ENCODE data around the gene BRIX1. TPM values are rescaled to one million over a fixed set of nuclear protein-coding genes. Genes with fewer than 3 reads are reported as not detected.
"Not testable (repeated sequence)": the region's sequence is repeated elsewhere in the genome, so short reads cannot be mapped to it uniquely, and the experiment has no call there.

The BRIX1 gene
- total RNA-seq, 4 donors from 2014 or later: 4.3 to 23.1 (median 12.3) TPM

DNA sequence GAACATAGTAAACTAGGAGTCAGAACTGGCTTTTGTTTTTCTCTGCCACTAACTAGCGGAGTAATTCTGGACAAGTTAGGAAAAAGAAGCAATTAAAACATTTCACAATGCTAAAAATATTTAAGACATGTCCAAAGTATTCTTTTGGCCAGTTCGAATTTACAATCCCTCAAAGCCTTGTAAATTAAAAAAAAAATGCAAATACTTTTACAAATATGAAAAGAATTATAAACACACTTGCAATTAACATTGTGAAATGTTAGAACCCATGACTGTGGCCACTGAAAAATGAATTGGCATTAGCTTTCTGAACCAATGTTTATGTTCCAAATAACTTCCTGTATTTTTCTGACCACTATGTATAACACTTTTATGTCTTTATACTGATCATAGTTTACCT lies 2.4 kb upstream of the BRIX1 start:
- Histone ChIP-seq H3K36me3 (peaks cover 0 to 29% (median 0%) of the 10 kb centered on the region in 3 donors), H3K4me1 (peaks cover 0 to 27% (median 13%) of the 10 kb centered on the region in 4 donors), H3K27ac (no peak overlapping the region), H3K4me3 (no peak overlapping the region), H3K27me3 (no peaks in the 10 kb centered on the region), H3K9me3 (no peaks in the 10 kb centered on the region)
- TF ChIP-seq, protein P1, sequence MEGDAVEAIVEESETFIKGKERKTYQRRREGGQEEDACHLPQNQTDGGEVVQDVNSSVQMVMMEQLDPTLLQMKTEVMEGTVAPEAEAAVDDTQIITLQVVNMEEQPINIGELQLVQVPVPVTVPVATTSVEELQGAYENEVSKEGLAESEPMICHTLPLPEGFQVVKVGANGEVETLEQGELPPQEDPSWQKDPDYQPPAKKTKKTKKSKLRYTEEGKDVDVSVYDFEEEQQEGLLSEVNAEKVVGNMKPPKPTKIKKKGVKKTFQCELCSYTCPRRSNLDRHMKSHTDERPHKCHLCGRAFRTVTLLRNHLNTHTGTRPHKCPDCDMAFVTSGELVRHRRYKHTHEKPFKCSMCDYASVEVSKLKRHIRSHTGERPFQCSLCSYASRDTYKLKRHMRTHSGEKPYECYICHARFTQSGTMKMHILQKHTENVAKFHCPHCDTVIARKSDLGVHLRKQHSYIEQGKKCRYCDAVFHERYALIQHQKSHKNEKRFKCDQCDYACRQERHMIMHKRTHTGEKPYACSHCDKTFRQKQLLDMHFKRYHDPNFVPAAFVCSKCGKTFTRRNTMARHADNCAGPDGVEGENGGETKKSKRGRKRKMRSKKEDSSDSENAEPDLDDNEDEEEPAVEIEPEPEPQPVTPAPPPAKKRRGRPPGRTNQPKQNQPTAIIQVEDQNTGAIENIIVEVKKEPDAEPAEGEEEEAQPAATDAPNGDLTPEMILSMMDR (IDR thresholded peaks at IDR 0.05): no peak
- no peak for TF ChIP-seq POLR2A (IDR thresholded peaks at IDR 0.05)
- no peak for DNase-seq

DNA sequence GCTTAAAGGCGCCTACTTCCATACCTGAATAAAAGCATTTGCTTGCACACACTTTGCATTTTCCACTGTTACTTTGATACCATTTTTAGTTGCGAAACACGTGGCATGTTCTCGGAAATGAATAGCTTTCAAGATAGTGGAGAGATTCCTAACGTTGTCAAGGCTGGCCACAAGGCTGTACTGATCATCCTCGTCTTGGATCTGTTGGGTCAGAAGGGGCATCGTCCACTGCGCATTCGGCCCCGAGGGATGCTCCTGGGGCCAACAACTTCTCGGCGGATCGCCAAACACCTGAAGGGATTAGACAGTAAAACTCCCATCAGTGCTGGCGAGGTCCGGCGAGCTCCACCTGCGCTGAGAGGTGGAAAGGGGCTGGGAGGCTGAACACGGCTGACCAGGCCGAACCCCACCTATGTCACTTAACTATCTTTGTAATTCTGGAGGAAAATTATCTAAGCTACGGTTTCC lies 806 bp upstream of the BRIX1 start:
- Histone ChIP-seq H3K4me3 (peak overlapping the region; percentile 77 to 96 (median 86)), H3K27me3 (no peaks in the 10 kb centered on the region), H3K36me3 (peaks cover 0 to 21% (median 0%) of the 10 kb centered on the region in 3 donors), H3K4me1 (peaks cover 0 to 27% (median 13%) of the 10 kb centered on the region in 4 donors), H3K27ac (peak overlapping the region; percentile 78 to 90 (median 88)), H3K9me3 (no peaks in the 10 kb centered on the region)
- DNase-seq: peak; percentile 21 to 60 (median 54)
- no peak for TF ChIP-seq POLR2A (IDR thresholded peaks at IDR 0.05)
- TF ChIP-seq, protein P1 (IDR thresholded peaks at IDR 0.05): no peak

DNA sequence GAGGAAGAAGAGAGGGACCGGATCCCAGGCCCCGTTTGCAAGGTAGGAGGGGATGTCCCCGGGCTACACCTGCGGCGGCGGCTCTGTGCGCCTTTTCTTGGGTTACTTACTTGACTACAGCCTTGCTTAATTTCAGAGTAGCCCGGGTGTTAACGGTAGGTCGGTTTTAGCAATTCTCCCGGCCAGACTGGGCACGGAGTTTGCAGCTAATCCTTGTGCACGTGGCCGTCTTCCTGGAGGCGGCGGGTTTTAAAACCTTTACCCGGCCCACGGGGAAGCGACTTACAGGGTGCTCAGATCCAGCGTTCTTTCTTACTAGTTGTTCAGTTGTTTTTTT lies 313 bp downstream of the BRIX1 start:
- Histone ChIP-seq H3K27ac (peak overlapping the region; percentile 78 to 90 (median 88)), H3K4me3 (peak overlapping the region; percentile 77 to 96 (median 86)), H3K4me1 (peaks cover 0 to 27% (median 13%) of the 10 kb centered on the region in 4 donors), H3K27me3 (no peaks in the 10 kb centered on the region), H3K36me3 (peaks cover 0 to 20% (median 0%) of the 10 kb centered on the region in 3 donors), H3K9me3 (no peaks in the 10 kb centered on the region)
- TF ChIP-seq POLR2A (IDR thresholded peaks at IDR 0.05): no peak
- TF ChIP-seq, protein P1 (IDR thresholded peaks at IDR 0.05): no peak
- DNase-seq: no peak

DNA sequence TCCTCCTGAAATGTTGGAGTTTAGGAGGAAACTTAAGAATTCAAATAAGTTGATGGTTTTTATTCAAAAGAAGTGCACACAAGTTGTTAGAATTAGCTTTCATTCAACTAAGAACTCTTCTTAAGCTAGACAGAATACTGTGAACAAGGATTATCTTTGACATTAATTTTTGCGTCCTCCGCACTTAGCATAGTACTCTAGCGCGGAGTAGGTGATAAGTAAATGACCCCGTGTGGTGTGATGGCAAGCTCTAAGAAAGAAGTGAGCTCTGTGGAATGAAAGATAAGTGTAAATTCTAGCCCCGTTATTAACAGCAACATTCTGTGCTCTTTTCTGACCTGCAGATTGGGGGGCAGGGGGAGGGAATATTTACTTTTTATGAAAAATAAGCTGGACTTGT lies 1.0 kb downstream of the BRIX1 start:
- Histone ChIP-seq H3K27me3 (no peaks in the 10 kb centered on the region), H3K27ac (no peak overlapping the region), H3K4me3 (peak overlapping the region; percentile 77 to 96 (median 86)), H3K4me1 (peaks cover 0 to 27% (median 13%) of the 10 kb centered on the region in 4 donors), H3K9me3 (no peaks in the 10 kb centered on the region), H3K36me3 (peaks cover 0 to 20% (median 0%) of the 10 kb centered on the region in 3 donors)
- no peak for DNase-seq
- TF ChIP-seq POLR2A (IDR thresholded peaks at IDR 0.05): no peak
- TF ChIP-seq, protein P1 (IDR thresholded peaks at IDR 0.05): no peak

DNA sequence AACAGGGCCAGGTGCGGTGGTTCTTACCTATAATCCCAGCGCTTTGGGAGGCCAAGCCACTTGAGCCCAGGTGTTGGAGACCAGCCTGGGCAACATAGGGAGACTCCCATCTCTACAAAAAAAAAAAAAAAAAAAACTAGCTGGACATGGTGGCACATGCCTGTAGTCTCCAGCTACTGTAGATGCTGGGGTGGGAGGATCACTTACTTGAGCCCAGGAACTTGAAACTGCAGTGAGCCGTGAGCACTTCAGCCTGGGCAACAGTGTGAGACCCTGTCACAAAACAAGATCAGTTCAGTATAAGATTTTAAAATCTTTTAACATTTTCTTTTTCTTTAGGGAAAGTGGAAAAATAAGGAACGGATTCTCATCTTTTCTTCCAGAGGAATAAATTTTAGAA lies 2.5 kb downstream of the BRIX1 start:
- no peak for TF ChIP-seq POLR2A (IDR thresholded peaks at IDR 0.05)
- no peak for DNase-seq
- peaks cover 0 to 27% (median 13%) of the 10 kb centered on the region in 4 donors for H3K4me1 ChIP-seq

DNA sequence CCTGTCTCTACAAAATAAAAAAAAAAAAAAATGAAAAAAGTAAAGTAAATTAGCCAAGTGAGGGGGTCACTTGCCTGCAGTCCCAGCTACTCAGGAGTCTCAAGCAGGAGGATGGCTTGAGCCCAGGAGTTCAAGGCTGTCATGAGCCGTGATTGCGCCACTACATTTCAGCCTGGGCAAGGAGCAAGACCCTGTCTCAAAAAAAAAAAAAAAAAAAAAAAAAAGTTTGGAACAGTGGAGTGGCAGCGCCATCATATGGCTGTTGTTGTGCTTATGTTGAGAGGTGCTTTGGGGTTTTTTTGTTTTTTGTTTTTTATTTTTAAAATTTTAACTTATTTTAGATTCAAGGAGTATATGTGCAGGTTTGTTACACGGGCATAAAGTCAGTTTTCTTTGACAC lies 3.6 kb downstream of the BRIX1 start:
- no peak for DNase-seq
- no peaks in the 10 kb centered on the region for H3K27me3 ChIP-seq
- H3K4me1 ChIP-seq: peaks cover 0 to 26% (median 11%) of the 10 kb centered on the region in 4 donors
- TF ChIP-seq, protein P1 (IDR thresholded peaks at IDR 0.05): no peak
- no peak for TF ChIP-seq POLR2A (IDR thresholded peaks at IDR 0.05)
- H3K27ac ChIP-seq: no peak overlapping the region
- H3K9me3 ChIP-seq: no peaks in the 10 kb centered on the region
- no peak overlapping the region for H3K4me3 ChIP-seq
- H3K36me3 ChIP-seq: peaks cover 0 to 35% (median 0%) of the 10 kb centered on the region in 3 donors

More for the DNA sequence above, 2.5 kb downstream of the BRIX1 start:
- Histone ChIP-seq H3K4me3 (no peak overlapping the region), H3K27ac (no peak overlapping the region), H3K27me3 (no peaks in the 10 kb centered on the region), H3K36me3 (peaks cover 0 to 27% (median 0%) of the 10 kb centered on the region in 3 donors), H3K9me3 (no peaks in the 10 kb centered on the region)

DNA sequence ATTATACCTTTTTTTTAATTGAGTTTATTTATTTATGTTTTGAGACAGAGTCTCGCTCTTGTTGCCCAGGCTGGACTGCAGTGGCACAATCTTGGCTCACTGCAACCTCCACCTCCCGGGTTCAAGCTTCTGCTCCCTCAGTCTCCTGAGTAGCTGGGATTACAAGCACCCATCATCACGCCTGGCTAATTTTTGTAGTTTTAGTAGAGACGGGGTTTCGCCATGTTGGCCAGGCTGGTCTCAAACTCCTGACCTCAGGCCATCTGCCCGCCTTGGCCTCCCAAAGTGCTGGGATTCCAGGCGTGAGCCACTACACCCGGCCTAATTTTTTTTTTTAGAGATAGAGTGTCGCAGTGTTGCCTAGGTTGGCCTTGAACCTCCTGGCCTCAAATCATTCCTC lies 7.7 kb downstream of the BRIX1 start:
- peaks cover 0 to 59% (median 0%) of the 10 kb centered on the region in 3 donors for H3K36me3 ChIP-seq
- not testable (repeated sequence) for H3K9me3 ChIP-seq, H3K27ac ChIP-seq, H3K4me3 ChIP-seq, H3K4me1 ChIP-seq, H3K27me3 ChIP-seq, DNase-seq

Measured in Peyer's patch (tissue), 4 donors.